Measurements from ENCODE around the gene ZNF738. TPM values are rescaled to one million over a fixed set of nuclear protein-coding genes. Genes with fewer than 3 reads are reported as not detected.
A peak's percentile ranks its signal among the peaks of the same experiment; 100 is the strongest.

Gene ZNF738
- total and polyA plus RNA-seq, 2 of the 13 experiments (the other 11 are each of a cell fraction or from before 2014, with no cell fraction given) = 2.7 to 5.3 TPM

GRCh38 chr19:21328885-21329605, 29.8 kb upstream of the ZNF738 start, which contains the start of gene ZNF708 (continued):
- no peak for TF ChIP-seq PRDM4 (CRISPR knock-in tag; IDR thresholded peaks at IDR 0.05; ENCODE audit: borderline replicate concordance)
- TF ChIP-seq ZMYM4 (CRISPR knock-in tag; IDR thresholded peaks at IDR 0.05) = peak; percentile 78
- no peak for TF ChIP-seq ZNF546 (CRISPR knock-in tag; conservative IDR thresholded peaks at IDR 0.05)
- TF ChIP-seq ZNF354B (CRISPR knock-in tag; IDR thresholded peaks at IDR 0.05) = no peak
- TF ChIP-seq THAP8 (CRISPR knock-in tag; IDR thresholded peaks at IDR 0.05; ENCODE audit: borderline replicate concordance) = no peak
- peak; percentile 78 for TF ChIP-seq POGZ (CRISPR knock-in tag; IDR thresholded peaks at IDR 0.05)
- TF ChIP-seq WIZ (CRISPR knock-in tag; IDR thresholded peaks at IDR 0.05) = no peak
- TF ChIP-seq ZFX (CRISPR knock-in tag; IDR thresholded peaks at IDR 0.05; ENCODE audit: low read depth) = peak; percentile 92
- peak; percentile 53; the same call in 1 of the 2 replicates for TF ChIP-seq MYC (CRISPR knock-in tag; IDR thresholded peaks at IDR 0.05; ENCODE audit: borderline replicate concordance)
- TF ChIP-seq ZNF281 (CRISPR knock-in tag; IDR thresholded peaks at IDR 0.05; ENCODE audit: borderline replicate concordance) = no peak

Data from HepG2 (cell line).